OCI-LY1 (cell line): ENCODE data around the gene TEDC1.

Experiments used
- H2AFZ ChIP-seq: fragments of 200-600 bp; sonication (generic), shearing (Covaris generic); 2 replicates; pipeline ENCODE4 v1.6.0; 2014; ENCODE audit warnings: antibody characterized with exemption, mild to moderate bottlenecking, low read length
- H3F3A ChIP-seq: fragments of 200-600 bp; sonication (generic), shearing (Covaris generic); 2 replicates; pipeline ENCODE4 v1.6.0; 2014; ENCODE audit warnings: mild to moderate bottlenecking, antibody characterized with exemption, low read length, moderate library complexity; ENCODE audit not compliant: insufficient read depth
- H3K27ac ChIP-seq: fragments of 200-600 bp; sonication (generic); 2 replicates; pipeline ENCODE4 v1.5.1; 2014; ENCODE audit warnings: low read length, mixed run types, mild to moderate bottlenecking, low read depth; ENCODE audit not compliant: poor library complexity, severe bottlenecking
- H3K27me3 ChIP-seq: fragments of 200-600 bp; sonication (generic); 2 replicates; pipeline ENCODE4 v1.6.0; 2014; ENCODE audit warnings: antibody characterized with exemption, mild to moderate bottlenecking, low read length, moderate library complexity; ENCODE audit not compliant: insufficient read depth
- H3K36me3 ChIP-seq: fragments of 200-600 bp; sonication (generic); 2 replicates; pipeline ENCODE4 v1.6.1; 2014; ENCODE audit warnings: mild to moderate bottlenecking, antibody characterized with exemption, low read length, moderate library complexity, mixed read lengths; ENCODE audit not compliant: insufficient read depth
- H3K4me1 ChIP-seq: fragments of 200-600 bp; sonication (generic); 2 replicates; pipeline ENCODE4 v1.5.1; 2014; ENCODE audit warnings: mild to moderate bottlenecking, low read length, moderate library complexity; ENCODE audit not compliant: insufficient read depth, severe bottlenecking
- H3K4me2 ChIP-seq: fragments of 200-600 bp; sonication (generic), shearing (Covaris generic); 2 replicates; pipeline ENCODE4 v1.6.1; 2014; ENCODE audit warnings: low read length
- H3K4me3 ChIP-seq: fragments of 200-600 bp; sonication (generic); 2 replicates; pipeline ENCODE4 v1.5.1; 2014; ENCODE audit warnings: low read length, low read depth, mild to moderate bottlenecking, mixed read lengths; ENCODE audit not compliant: poor library complexity, severe bottlenecking
- H3K79me2 ChIP-seq: fragments of 200-600 bp; shearing (Covaris generic); 2 replicates; pipeline ENCODE4 v1.6.1; 2016; ENCODE audit warnings: mixed run types, low read length, mixed read lengths; ENCODE audit not compliant: insufficient read depth
- H3K9ac ChIP-seq: fragments of 200-600 bp; sonication (generic), shearing (Covaris generic); 2 replicates; pipeline ENCODE4 v1.6.1; 2014; ENCODE audit warnings: mild to moderate bottlenecking, low read length, mixed read lengths
- H3K9me2 ChIP-seq: fragments of 200-600 bp; sonication (generic), shearing (Covaris generic); 2 replicates; pipeline ENCODE4 v1.6.1; 2014; ENCODE audit warnings: low read depth, mild to moderate bottlenecking, low read length, mixed read lengths
- H3K9me3 ChIP-seq: fragments of 200-600 bp; shearing (Covaris generic); 2 replicates; pipeline ENCODE4 v1.6.1; 2014; ENCODE audit warnings: low read length, mixed read lengths
- H4K20me1 ChIP-seq: fragments of 200-600 bp; sonication (generic), shearing (Covaris generic); 2 replicates; pipeline ENCODE4 v1.6.0; 2016; ENCODE audit warnings: mild to moderate bottlenecking, low read length; ENCODE audit not compliant: insufficient read depth
- EZH2 ChIP-seq: fragments of 200-600 bp; sonication (generic), shearing (Covaris generic); IDR thresholded peaks from 2 replicates; pipeline ENCODE4 v1.8.0; 2017; ENCODE audit warnings: borderline replicate concordance, mixed run types, mild to moderate bottlenecking, antibody characterized with exemption, low read length, moderate library complexity, mixed read lengths
- TF ChIP-seq, protein P1 (sequence below): fragments of 200-600 bp; sonication (generic), shearing (Covaris generic); IDR thresholded peaks from 2 replicates; pipeline ENCODE4 v1.5.1; 2017; ENCODE audit warnings: mild to moderate bottlenecking, antibody characterized with exemption, low read length, moderate library complexity, mixed read lengths

TEDC1 gene

DNA sequence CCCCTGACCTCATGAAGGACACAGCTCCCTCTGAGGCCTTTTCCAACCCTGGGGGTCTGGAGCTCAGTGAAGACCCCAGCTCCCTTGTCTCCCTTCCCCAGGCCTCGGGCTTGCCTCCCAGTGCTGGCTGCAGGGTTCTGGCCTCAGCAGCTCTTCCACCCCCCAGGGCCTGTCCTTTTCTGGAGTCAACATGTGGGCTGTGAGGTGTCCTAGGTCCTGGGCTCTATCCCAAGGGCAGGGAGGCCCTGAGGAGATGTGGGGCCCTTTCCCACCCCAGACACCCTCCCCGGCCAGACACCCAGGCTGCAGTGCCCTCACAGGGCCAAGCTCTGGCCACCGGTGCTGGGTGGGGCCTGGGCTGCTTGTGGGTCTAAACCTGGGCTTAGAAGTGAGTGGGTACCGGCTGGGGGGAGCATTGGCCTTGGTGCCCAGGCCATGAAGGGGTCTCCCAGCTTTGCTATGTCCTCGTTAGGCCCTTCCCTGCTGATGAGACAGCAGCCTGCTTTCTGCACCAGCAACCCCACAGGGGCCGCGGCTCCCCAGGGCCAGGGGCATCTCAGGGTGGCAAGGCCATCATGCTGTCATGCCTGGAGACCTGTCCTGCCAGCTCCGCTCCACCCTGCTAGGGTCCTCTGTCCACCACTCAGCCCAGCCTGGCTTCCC, 19.1 kb upstream of the TEDC1 start:
- H3F3A ChIP-seq = no peaks in the 10 kb centered on the region
- H3K36me3 ChIP-seq = peaks cover 37% of the 10 kb centered on the region
- H4K20me1 ChIP-seq = no peaks in the 10 kb centered on the region
- no peaks in the 10 kb centered on the region for H3K9me3 ChIP-seq
- peaks cover 7% of the 10 kb centered on the region for H3K4me1 ChIP-seq
- TF ChIP-seq, protein P1, sequence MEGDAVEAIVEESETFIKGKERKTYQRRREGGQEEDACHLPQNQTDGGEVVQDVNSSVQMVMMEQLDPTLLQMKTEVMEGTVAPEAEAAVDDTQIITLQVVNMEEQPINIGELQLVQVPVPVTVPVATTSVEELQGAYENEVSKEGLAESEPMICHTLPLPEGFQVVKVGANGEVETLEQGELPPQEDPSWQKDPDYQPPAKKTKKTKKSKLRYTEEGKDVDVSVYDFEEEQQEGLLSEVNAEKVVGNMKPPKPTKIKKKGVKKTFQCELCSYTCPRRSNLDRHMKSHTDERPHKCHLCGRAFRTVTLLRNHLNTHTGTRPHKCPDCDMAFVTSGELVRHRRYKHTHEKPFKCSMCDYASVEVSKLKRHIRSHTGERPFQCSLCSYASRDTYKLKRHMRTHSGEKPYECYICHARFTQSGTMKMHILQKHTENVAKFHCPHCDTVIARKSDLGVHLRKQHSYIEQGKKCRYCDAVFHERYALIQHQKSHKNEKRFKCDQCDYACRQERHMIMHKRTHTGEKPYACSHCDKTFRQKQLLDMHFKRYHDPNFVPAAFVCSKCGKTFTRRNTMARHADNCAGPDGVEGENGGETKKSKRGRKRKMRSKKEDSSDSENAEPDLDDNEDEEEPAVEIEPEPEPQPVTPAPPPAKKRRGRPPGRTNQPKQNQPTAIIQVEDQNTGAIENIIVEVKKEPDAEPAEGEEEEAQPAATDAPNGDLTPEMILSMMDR = no peak
- no peak for TF ChIP-seq EZH2
- H2AFZ ChIP-seq = no peak overlapping the region
- no peak overlapping the region for H3K4me2 ChIP-seq
- no peak overlapping the region for H3K9ac ChIP-seq
- H3K27ac ChIP-seq = no peak overlapping the region
- H3K27me3 ChIP-seq = peaks cover 18% of the 10 kb centered on the region; the same call in 1 of the 2 replicates
- H3K79me2 ChIP-seq = no peaks in the 10 kb centered on the region
- H3K9me2 ChIP-seq = no peaks in the 10 kb centered on the region
- no peak overlapping the region for H3K4me3 ChIP-seq

GRCh38 chr14:105472486-105472991, 18.5 kb upstream of the TEDC1 start:
- no peaks in the 10 kb centered on the region for H4K20me1 ChIP-seq
- TF ChIP-seq, protein P1 = no peak
- TF ChIP-seq EZH2 = no peak
- H2AFZ ChIP-seq = no peak overlapping the region
- no peaks in the 10 kb centered on the region for H3K9me3 ChIP-seq
- peaks cover 24% of the 10 kb centered on the region; the same call in 1 of the 2 replicates for H3K27me3 ChIP-seq
- H3K4me3 ChIP-seq = no peak overlapping the region
- peaks cover 31% of the 10 kb centered on the region for H3K36me3 ChIP-seq
- no peak overlapping the region for H3K9ac ChIP-seq
- H3K4me2 ChIP-seq = no peak overlapping the region
- H3F3A ChIP-seq = no peaks in the 10 kb centered on the region
- no peak overlapping the region for H3K27ac ChIP-seq
- H3K79me2 ChIP-seq = no peaks in the 10 kb centered on the region
- peaks cover 7% of the 10 kb centered on the region for H3K4me1 ChIP-seq
- H3K9me2 ChIP-seq = no peaks in the 10 kb centered on the region

- Histone ChIP-seq H3K9me2 (no peaks in the 10 kb centered on the region), H3K79me2 (no peaks in the 10 kb centered on the region), H2AFZ (no peak overlapping the region), H3K36me3 (peaks cover 25% of the 10 kb centered on the region), H3K27ac (no peak overlapping the region), H3K27me3 (peaks cover 24% of the 10 kb centered on the region; the same call in 1 of the 2 replicates), H3K4me2 (no peak overlapping the region; the same call in 1 of the 2 replicates), H3K4me1 (peaks cover 7% of the 10 kb centered on the region), H4K20me1 (no peaks in the 10 kb centered on the region), H3K9me3 (no peaks in the 10 kb centered on the region), H3F3A (no peaks in the 10 kb centered on the region), H3K4me3 (no peak overlapping the region), H3K9ac (no peak overlapping the region)
- TF ChIP-seq, protein P1 = no peak
- TF ChIP-seq EZH2 = no peak
Observed at GRCh38 chr14:105473033-105473676, 17.9 kb upstream of the TEDC1 start.
